Gastroesophageal sphincter (tissue), 4 donors: ENCODE measurements around the gene NOL4L. TPM values are rescaled to one million over a fixed set of nuclear protein-coding genes. Genes with fewer than 3 reads are reported as not detected.
A peak's percentile ranks its signal among the peaks of the same experiment; 100 is the strongest.

Source experiments
- ATAC-seq: fragments of 150-250 bp; one replicate; pipeline ENCODE4 v1.9.1; 2016; ENCODE audit warnings: mild to moderate bottlenecking, moderate library complexity
- H3K27ac ChIP-seq, 4 donors: fragments of 200-600 bp; sonication (generic) in 3 of 4; 1 replicate in 3 of 4; 2 replicates in 1 of 4; pipeline ENCODE4 v1.5.1; 2016 to 2019
- H3K27me3 ChIP-seq: fragments of 200-600 bp; sonication (generic); one replicate; pipeline ENCODE4 v1.5.1; 2019
- H3K36me3 ChIP-seq, 2 donors: fragments of 200-600 bp; sonication (generic); one replicate each; pipeline ENCODE4 v1.5.1; 2019; ENCODE audit warnings: control low read depth in 1 of 2
- H3K4me1 ChIP-seq, 3 donors: fragments of 200-600 bp; sonication (generic); 1 replicate in 2 of 3; 2 replicates in 1 of 3; pipeline ENCODE4 v1.5.1; 2016 to 2019; ENCODE audit warnings: control low read depth in 2 of 3
- H3K4me3 ChIP-seq, 2 donors: fragments of 200-600 bp; sonication (generic); one replicate each; pipeline ENCODE4 v1.5.1; 2019; ENCODE audit warnings: mild to moderate bottlenecking in 1 of 2, moderate library complexity in 1 of 2
- H3K9me3 ChIP-seq, 3 donors: fragments of 200-600 bp; sonication (generic); one replicate each; pipeline ENCODE4 v1.5.1; 2017 to 2019; ENCODE audit warnings: control low read depth in 2 of 3
- EP300 ChIP-seq: sonication (generic); formaldehyde crosslinking; IDR thresholded peaks from one replicate; pipeline ENCODE4 v1.6.1; 2017; ENCODE audit warnings: antibody characterized with exemption, mild to moderate bottlenecking
- POLR2A ChIP-seq, 2 donors: fragments of 450-650 bp; IDR thresholded peaks; one replicate each; pipeline ENCODE4 v1.6.1; 2017; ENCODE audit warnings: antibody characterized with exemption in 2 of 2, mild to moderate bottlenecking in 2 of 2, moderate library complexity in 1 of 2
- POLR2AphosphoS5 ChIP-seq: sonication (generic); formaldehyde crosslinking; IDR thresholded peaks from one replicate; pipeline ENCODE4 v1.6.1; 2017; ENCODE audit warnings: antibody characterized with exemption
- WGBS, 2 donors: methylation state at CpG; one replicate each; pipeline ENCODE4 v1.1.5; 2018; ENCODE audit warnings: low coverage in 1 of 2; 5-methylcytosine and 5-hydroxymethylcytosine counted together
- total RNA-seq, 4 donors: library from RNA; depleted of rRNA; stranded (reverse); fragments of >200 nt; gene quantifications; one replicate each; pipeline ENCODE4 v1.1.0, GENCODE V29; 2016
- TF ChIP-seq, protein P1 (sequence below), 4 experiments: fragments of 200-600 bp in 2 of 4; fragments of 450-650 bp in 2 of 4; sonication (generic) in 1 of 4; IDR thresholded peaks; one replicate each; pipeline ENCODE4 v1.5.1; 2017 to 2019; ENCODE audit warnings: antibody characterized with exemption in 4 of 4, mild to moderate bottlenecking in 2 of 4, moderate library complexity in 2 of 4

Gene NOL4L
- total RNA-seq, 4 donors from 2014 or later = 9.0 to 14.7 (median 10.8) TPM

GRCh38 chr20:32436142-32436861, 148.8 kb downstream of the NOL4L start:
- WGBS, 2 donors = 96 to 100% methylated on average over 2 to 6 of the region's 11 CpGs
- TF ChIP-seq EP300 (no peak), POLR2AphosphoS5 (no peak), POLR2A (IDR thresholded peaks at IDR 0.05) (no peak)
- TF ChIP-seq, protein P1, sequence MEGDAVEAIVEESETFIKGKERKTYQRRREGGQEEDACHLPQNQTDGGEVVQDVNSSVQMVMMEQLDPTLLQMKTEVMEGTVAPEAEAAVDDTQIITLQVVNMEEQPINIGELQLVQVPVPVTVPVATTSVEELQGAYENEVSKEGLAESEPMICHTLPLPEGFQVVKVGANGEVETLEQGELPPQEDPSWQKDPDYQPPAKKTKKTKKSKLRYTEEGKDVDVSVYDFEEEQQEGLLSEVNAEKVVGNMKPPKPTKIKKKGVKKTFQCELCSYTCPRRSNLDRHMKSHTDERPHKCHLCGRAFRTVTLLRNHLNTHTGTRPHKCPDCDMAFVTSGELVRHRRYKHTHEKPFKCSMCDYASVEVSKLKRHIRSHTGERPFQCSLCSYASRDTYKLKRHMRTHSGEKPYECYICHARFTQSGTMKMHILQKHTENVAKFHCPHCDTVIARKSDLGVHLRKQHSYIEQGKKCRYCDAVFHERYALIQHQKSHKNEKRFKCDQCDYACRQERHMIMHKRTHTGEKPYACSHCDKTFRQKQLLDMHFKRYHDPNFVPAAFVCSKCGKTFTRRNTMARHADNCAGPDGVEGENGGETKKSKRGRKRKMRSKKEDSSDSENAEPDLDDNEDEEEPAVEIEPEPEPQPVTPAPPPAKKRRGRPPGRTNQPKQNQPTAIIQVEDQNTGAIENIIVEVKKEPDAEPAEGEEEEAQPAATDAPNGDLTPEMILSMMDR (IDR thresholded peaks at IDR 0.05) = no peak
- Histone ChIP-seq H3K36me3 (peaks cover 0 to 100% of the 10 kb centered on the region in 2 donors), H3K4me1 (peaks cover 0 to 3% (median 0%) of the 10 kb centered on the region in 3 donors), H3K9me3 (no peaks in the 10 kb centered on the region), H3K27me3 (no peaks in the 10 kb centered on the region), H3K4me3 (no peak overlapping the region), H3K27ac (no peak overlapping the region)
- ATAC-seq = no peak

GRCh38 chr20:32435449-32436107, 149.6 kb downstream of the NOL4L start:
- no peak for ATAC-seq
- H3K27ac ChIP-seq = no peak overlapping the region
- 100% methylated on average over 1 of the region's 12 CpGs; no CpG with 5 or more reads in 1 of the 2 donors for whole genome bisulfite sequencing, 2 donors
- H3K4me1 ChIP-seq = peaks cover 0 to 3% (median 0%) of the 10 kb centered on the region in 3 donors
- H3K9me3 ChIP-seq = no peaks in the 10 kb centered on the region
- TF ChIP-seq, protein P1 (IDR thresholded peaks at IDR 0.05) = no peak
- TF ChIP-seq POLR2AphosphoS5 (no peak), EP300 (no peak), POLR2A (IDR thresholded peaks at IDR 0.05) (no peak)
- no peaks in the 10 kb centered on the region for H3K27me3 ChIP-seq
- H3K36me3 ChIP-seq = peaks cover 0 to 100% of the 10 kb centered on the region in 2 donors
- no peak overlapping the region for H3K4me3 ChIP-seq

- Histone ChIP-seq H3K9me3 (no peaks in the 10 kb centered on the region), H3K36me3 (peaks cover 7 to 100% of the 10 kb centered on the region in 2 donors), H3K27ac (peak overlapping the region in 1 of 4 donors; percentile 12), H3K27me3 (no peaks in the 10 kb centered on the region), H3K4me3 (no peak overlapping the region), H3K4me1 (peaks cover 0 to 3% (median 0%) of the 10 kb centered on the region in 3 donors)
- 100% methylated on average over 1 of the region's 19 CpGs; no CpG with 5 or more reads in 1 of the 2 donors for WGBS, 2 donors
- TF ChIP-seq, protein P1 (IDR thresholded peaks at IDR 0.05) = no peak
- TF ChIP-seq EP300 = no peak
- TF ChIP-seq POLR2AphosphoS5 = no peak
- TF ChIP-seq POLR2A (IDR thresholded peaks at IDR 0.05) = no peak
- no peak for ATAC-seq
Observed at GRCh38 chr20:32434434-32434833, 150.7 kb downstream of the NOL4L start.

GRCh38 chr20:32433311-32434021, 151.7 kb downstream of the NOL4L start:
- H3K9me3 ChIP-seq = no peaks in the 10 kb centered on the region
- TF ChIP-seq POLR2AphosphoS5 (peak; percentile 12), POLR2A (IDR thresholded peaks at IDR 0.05) (no peak)
- WGBS, 2 donors = 70 to 83% methylated on average over 12 to 14 of the region's 20 CpGs
- peak overlapping the region in 2 of 4 donors; percentile 20 for H3K27ac ChIP-seq
- H3K4me3 ChIP-seq = no peak overlapping the region
- peaks cover 7 to 100% of the 10 kb centered on the region in 2 donors for H3K36me3 ChIP-seq
- H3K4me1 ChIP-seq = peaks cover 0 to under 1% (median 0%) of the 10 kb centered on the region in 3 donors
- H3K27me3 ChIP-seq = no peaks in the 10 kb centered on the region
- peak; percentile 45 for ATAC-seq

- 37 to 53% methylated on average over 2 of the region's 2 CpGs for WGBS, 2 donors
- Histone ChIP-seq H3K4me1 (no peaks in the 10 kb centered on the region), H3K27me3 (no peaks in the 10 kb centered on the region), H3K36me3 (peaks cover 7 to 100% of the 10 kb centered on the region in 2 donors), H3K27ac (no peak overlapping the region), H3K4me3 (no peak overlapping the region), H3K9me3 (no peaks in the 10 kb centered on the region)
- TF ChIP-seq, protein P1 (IDR thresholded peaks at IDR 0.05) = no peak
- TF ChIP-seq POLR2AphosphoS5 = no peak
- TF ChIP-seq EP300 = no peak
- TF ChIP-seq POLR2A (IDR thresholded peaks at IDR 0.05) = no peak
- no peak for ATAC-seq
Observed at GRCh38 chr20:32432277-32432676, 152.9 kb downstream of the NOL4L start.
